Measurements from ENCODE around the gene KCNMB2.

- TF ChIP-seq CTCF (conservative IDR thresholded peaks at IDR 0.05 in 1 of 2, IDR thresholded peaks at IDR 0.05 in 1 of 2; ENCODE audit: low read depth in 1 of 2, low read length in 2 of 2) (no peak), EZH2 (IDR thresholded peaks at IDR 0.05; ENCODE audit: low read length, missing control alignments) (no peak)
Measured at GRCh38 chr3:178749471-178749870, 213.2 kb downstream of the KCNMB2 start.

Measured in fibroblast of lung (primary cell).